A673 (cell line): ENCODE measurements around the gene TTL. TPM values are rescaled to one million over a fixed set of nuclear protein-coding genes. Genes with fewer than 3 reads are reported as not detected.
"Not testable (repeated sequence)": the region's sequence is repeated elsewhere in the genome, so short reads cannot be mapped to it uniquely, and the experiment has no call there.

Experiments used
- Bru-seq: library from RNA; stranded (reverse); fragments of 400-500 nt; gene quantifications from one replicate; lab custom pipeline; 2021; lab: Mats Ljungman, UMichigan
- BruChase-seq, 2 experiments: library from RNA; stranded (reverse); fragments of 400-500 nt; gene quantifications; one replicate each; lab custom pipeline; 2021; lab: Mats Ljungman, UMichigan
- BruUV-seq: library from RNA; stranded (reverse); fragments of 400-500 nt; replicated peaks from 2 replicates; lab custom pipeline; 2021; lab: Mats Ljungman, UMichigan
- CTCF ChIA-PET: fragments of 300-600 bp; sonication (Branson Sonifier 250); formaldehyde crosslinking; loops from one replicate; lab custom pipeline; 2022; ENCODE audit warnings: antibody characterized with exemption; lab: Charles Lee
- POLR2A ChIA-PET: fragments of 300-600 bp; sonication (Branson Sonifier 250); formaldehyde crosslinking; loops from one replicate; lab custom pipeline; 2022; ENCODE audit warnings: antibody characterized with exemption; ENCODE audit not compliant: low non-redundant PET; lab: Charles Lee
- DNase-seq: peaks from one replicate; pipeline ENCODE4 v3.0.0-alpha.2; 2015; ENCODE audit warnings: low spot score
- H3K27ac ChIP-seq: fragments of 200-600 bp; sonication (generic); 2 replicates; pipeline ENCODE4 v1.5.1; 2016; ENCODE audit warnings: mixed run types, low read depth, mild to moderate bottlenecking, mixed read lengths, antibody characterized with exemption, low read length; ENCODE audit not compliant: poor library complexity, severe bottlenecking
- H3K27me3 ChIP-seq: fragments of 200-600 bp; sonication (generic); replicated peaks from 2 replicates; pipeline ENCODE4 v1.6.1; 2017; ENCODE audit warnings: mixed run types, low read depth, mild to moderate bottlenecking, mixed read lengths, antibody characterized with exemption, low read length; ENCODE audit not compliant: insufficient read depth, poor library complexity
- H3K36me3 ChIP-seq: fragments of 200-600 bp; sonication (generic); 2 replicates; pipeline ENCODE4 v1.6.1; 2016; ENCODE audit warnings: mixed run types, mild to moderate bottlenecking, mixed read lengths, antibody characterized with exemption, low read length; ENCODE audit not compliant: insufficient read depth, poor library complexity, severe bottlenecking
- H3K4me1 ChIP-seq: fragments of 200-600 bp; sonication (generic); 2 replicates; pipeline ENCODE4 v1.6.1; 2017; ENCODE audit warnings: mixed run types, mild to moderate bottlenecking, mixed read lengths, antibody characterized with exemption, low read length; ENCODE audit not compliant: insufficient read depth, poor library complexity, severe bottlenecking
- H3K4me3 ChIP-seq: fragments of 200-600 bp; sonication (generic); 2 replicates; pipeline ENCODE4 v1.5.1; 2016; ENCODE audit warnings: low read depth, mixed run types, mild to moderate bottlenecking, mixed read lengths, low read length; ENCODE audit not compliant: poor library complexity, severe bottlenecking
- H3K9me3 ChIP-seq: fragments of 200-600 bp; sonication (generic); 2 replicates; pipeline ENCODE4 v1.6.1; 2016; ENCODE audit warnings: mixed run types, low read depth, mild to moderate bottlenecking, mixed read lengths, antibody characterized with exemption, low read length; ENCODE audit not compliant: poor library complexity, severe bottlenecking
- EZH2 ChIP-seq: fragments of 200-600 bp; sonication (generic); IDR thresholded peaks from 2 replicates; pipeline ENCODE4 v1.6.1; 2017; ENCODE audit warnings: borderline replicate concordance, low read depth, mild to moderate bottlenecking, mixed read lengths, antibody characterized with exemption, low read length; ENCODE audit not compliant: poor library complexity, severe bottlenecking
- intact Hi-C: fragments of 100-400 bp; cut with micrococcal nuclease; formaldehyde crosslinking; loops from one replicate; pipeline ENCODE4 v1.10.0; 2022; ENCODE audit not compliant: unreplicated experiment
- long read RNA-seq: library from polyadenylated mRNA; stranded (forward); transcript quantifications from one replicate; pipeline ENCODE4 v2.0.0, GENCODE V29; 2022
- total RNA-seq: library from RNA; stranded (reverse); gene quantifications from 2 replicates; pipeline ENCODE4 v1.2.3, GENCODE V29; 2021
- TF ChIP-seq, protein P1 (sequence below): fragments of 300-800, 200-600 bp; sonication (generic); conservative IDR thresholded peaks from 2 replicates; pipeline ENCODE4 v1.5.1; 2017; ENCODE audit warnings: low read depth, mild to moderate bottlenecking, antibody characterized with exemption, low read length, moderate library complexity, mixed read lengths

TTL gene
- total RNA-seq = 119 and 146 TPM in 2 replicates
- Bru-seq, nascent RNA = percentile 92 among the genes with signal in this experiment
- percentile 94 among the genes with signal in this experiment for BruChase-seq, experiment 1, labeled RNA remaining after a 2-hour chase
- percentile 96 among the genes with signal in this experiment for BruChase-seq, experiment 2, labeled RNA remaining after a 6-hour chase
- long read RNA-seq, full-length matches to known transcripts = 51 of 376 reads
- long read RNA-seq, partial matches to known transcripts = 5 of 376 reads
- long read RNA-seq, other reads (novel, unspliced or antisense) = 320 of 376 reads

DNA sequence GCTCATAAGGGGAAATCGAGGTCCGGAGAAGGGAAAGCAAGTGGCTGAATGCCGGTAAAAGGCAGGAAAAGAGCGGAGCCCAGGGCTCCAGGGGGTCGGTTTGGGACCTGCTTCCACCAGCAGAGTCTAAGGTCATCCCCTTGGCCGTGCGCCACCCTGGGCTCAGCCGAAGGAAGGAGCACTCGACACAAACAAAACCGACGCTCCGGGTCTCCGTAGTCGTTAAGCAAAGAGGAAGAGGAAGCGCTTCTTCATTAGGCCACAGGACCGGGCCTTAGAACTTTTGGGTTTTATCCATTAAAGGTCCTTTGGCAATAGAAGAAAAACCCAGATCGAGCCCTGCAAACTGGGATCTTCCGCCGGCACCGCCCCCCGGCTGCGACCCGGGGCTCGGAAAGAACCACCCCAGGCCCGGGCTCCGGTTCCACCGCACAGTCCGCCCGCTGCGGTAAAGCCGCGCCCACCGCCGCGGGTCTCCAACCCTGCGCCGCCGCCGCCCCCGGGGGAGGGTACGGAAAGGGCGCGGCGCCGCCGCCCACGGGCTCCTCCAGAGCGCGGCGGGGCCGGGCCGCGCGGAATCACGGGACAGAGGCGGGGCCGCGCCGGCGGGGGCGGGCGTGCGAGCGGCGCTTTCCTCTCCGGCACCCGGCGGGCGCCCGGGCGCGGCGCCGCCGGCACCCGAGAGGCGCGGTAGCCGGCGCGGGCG is at the start of gene TTL:
TTL (plus strand) TSS at position 629 of the 706 bp plus-strand sequence. CDS start 189 bp downstream, outside the sequence.
- peak; percentile 86 for DNase-seq
- CTCF ChIA-PET = interaction anchor here (0.6 to 1.1 kb wide), 2 partner anchors 97 to 102 kb away, joined by 4 to 13 read pairs; no protein-coding TSS in a partner anchor
- H3K9me3 ChIP-seq = no peaks in the 10 kb centered on the region

DNA sequence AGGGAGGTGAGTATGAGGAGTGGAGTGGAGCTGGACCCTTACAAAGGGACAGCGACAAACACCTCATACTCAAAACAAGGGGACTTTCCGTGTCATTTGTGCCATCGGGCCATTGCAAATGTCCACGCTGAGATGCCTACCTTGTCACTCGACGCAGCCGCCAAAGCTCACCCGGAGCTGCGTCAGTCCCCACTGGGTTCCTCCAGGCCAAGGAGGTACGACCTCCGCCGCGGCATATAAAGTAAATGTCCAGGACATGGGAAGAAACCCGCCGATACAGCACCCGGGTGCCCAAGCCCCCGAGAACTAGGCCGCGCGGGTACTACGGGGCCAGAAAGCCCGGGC is 49.6 kb upstream of the TTL start:
- intact Hi-C loops = loop anchor here (5.0 kb wide), 1 partner anchor 175 kb away; the partner anchor contains the start of gene ZC3H8
- H3K27ac ChIP-seq = peak overlapping the region; percentile 47
- CTCF ChIA-PET = interaction anchor here (0.9 kb wide), 1 partner anchor 173 kb away, joined by 3 read pairs; no protein-coding TSS in a partner anchor
- DNase-seq, POLR2A ChIA-PET, H3K27me3 ChIP-seq, H3K4me1 ChIP-seq, H3K9me3 ChIP-seq, BruUV-seq, H3K36me3 ChIP-seq: not testable (repeated sequence)
- peak overlapping the region; percentile 49 for H3K4me3 ChIP-seq

More for the DNA sequence above, at the start of gene TTL:
- Histone ChIP-seq H3K4me3 (peak within 1 kb of the TSS; percentile 92), H3K36me3 (peaks cover 21% of the 10 kb centered on the region), H3K27ac (peak within 1 kb of the TSS; percentile 88), H3K4me1 (peaks cover 8% of the 10 kb centered on the region), H3K27me3 (no peaks in the 10 kb centered on the region)
- TF ChIP-seq, protein P1, sequence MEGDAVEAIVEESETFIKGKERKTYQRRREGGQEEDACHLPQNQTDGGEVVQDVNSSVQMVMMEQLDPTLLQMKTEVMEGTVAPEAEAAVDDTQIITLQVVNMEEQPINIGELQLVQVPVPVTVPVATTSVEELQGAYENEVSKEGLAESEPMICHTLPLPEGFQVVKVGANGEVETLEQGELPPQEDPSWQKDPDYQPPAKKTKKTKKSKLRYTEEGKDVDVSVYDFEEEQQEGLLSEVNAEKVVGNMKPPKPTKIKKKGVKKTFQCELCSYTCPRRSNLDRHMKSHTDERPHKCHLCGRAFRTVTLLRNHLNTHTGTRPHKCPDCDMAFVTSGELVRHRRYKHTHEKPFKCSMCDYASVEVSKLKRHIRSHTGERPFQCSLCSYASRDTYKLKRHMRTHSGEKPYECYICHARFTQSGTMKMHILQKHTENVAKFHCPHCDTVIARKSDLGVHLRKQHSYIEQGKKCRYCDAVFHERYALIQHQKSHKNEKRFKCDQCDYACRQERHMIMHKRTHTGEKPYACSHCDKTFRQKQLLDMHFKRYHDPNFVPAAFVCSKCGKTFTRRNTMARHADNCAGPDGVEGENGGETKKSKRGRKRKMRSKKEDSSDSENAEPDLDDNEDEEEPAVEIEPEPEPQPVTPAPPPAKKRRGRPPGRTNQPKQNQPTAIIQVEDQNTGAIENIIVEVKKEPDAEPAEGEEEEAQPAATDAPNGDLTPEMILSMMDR = no peak
- no peak for TF ChIP-seq EZH2
- POLR2A ChIA-PET = no interaction called here
- intact Hi-C loops = loop anchor here (1.0 to 2.0 kb wide), 2 partner anchors 61 to 101 kb away; partner anchors contain the start of gene POLR1B
- TSS peak; percentile 78 for BruUV-seq

- Histone ChIP-seq H3K4me3 (peak overlapping the region; percentile 49), H3K27ac (peak overlapping the region; percentile 47)
- DNase-seq, H3K36me3 ChIP-seq, H3K4me1 ChIP-seq, H3K27me3 ChIP-seq, BruUV-seq, H3K9me3 ChIP-seq: not testable (repeated sequence)
- ChIA-PET CTCF (interaction anchor here (0.6 to 0.7 kb wide), 7 partner anchors 23 to 550 kb away, joined by 3 to 11 read pairs (median 4); no protein-coding TSS in a partner anchor), POLR2A (interaction anchor here (0.6 kb wide), 1 partner anchor 243 kb away, joined by 9 read pairs; no protein-coding TSS in a partner anchor)
- intact Hi-C loops = loop anchor here (5.0 kb wide), 1 partner anchor 176 kb away; the partner anchor contains the start of gene ZC3H8
Measured at GRCh38 chr2:112432735-112433479, 49.0 kb upstream of the TTL start.
